Pancreas (tissue), 10 donors: Measurements from ENCODE around the gene CMTM1. TPM values are rescaled to one million over a fixed set of nuclear protein-coding genes. Genes with fewer than 3 reads are reported as not detected.
A peak's percentile ranks its signal among the peaks of the same experiment; 100 is the strongest.

Experiments used
- ATAC-seq, 4 donors: fragments of 200-7000 bp; cut with Tn5 transposase; one replicate each; pipeline versions ENCODE4 v1.8.0 to v1.9.1; 2020; ENCODE audit warnings: mild to moderate bottlenecking in 4 of 4, moderate library complexity in 4 of 4
- DNase-seq, 6 donors: peaks; one replicate each; pipeline ENCODE4 v3.0.0-alpha.2; 2020
- FAIRE-seq: peaks from 2 replicates; lab custom pipeline; 2012; peaks lifted over from hg19 to GRCh38; lab: Jason Lieb, UNC
- H3K27ac ChIP-seq, 4 donors: fragments of 200-600 bp; sonication (generic); 1 replicate in 3 of 4; 2 replicates in 1 of 4; pipeline versions ENCODE4 v1.5.0 to v1.8.0; 2020
- H3K27me3 ChIP-seq, 4 donors: fragments of 200-600 bp; one replicate each; pipeline ENCODE4 v1.8.0; 2021
- H3K36me3 ChIP-seq, 3 donors: fragments of 200-600 bp; sonication (generic) in 1 of 3; one replicate each; pipeline versions ENCODE4 v1.5.0 to v1.8.0; 2020 to 2021
- H3K4me1 ChIP-seq, 3 donors: fragments of 200-600 bp; one replicate each; pipeline ENCODE4 v1.8.0; 2021
- H3K4me3 ChIP-seq, 4 donors: fragments of 200-600 bp; sonication (generic) in 2 of 4; one replicate each; pipeline versions ENCODE4 v1.5.0 to v1.8.0; 2020 to 2021
- H3K9me3 ChIP-seq, 4 donors: fragments of 200-600 bp; one replicate each; pipeline ENCODE4 v1.8.0; 2021
- WGBS, 2 donors: extraction: QIAGEN DNeasy Blood & Tissue Kit; methylation state at CpG; one replicate each; pipeline ENCODE4 v1.1.7; 2013; 5-methylcytosine and 5-hydroxymethylcytosine counted together
- intact Hi-C, 3 donors: fragments of 100-400 bp; cut with DNase I; formaldehyde crosslinking; loops; one replicate each; pipeline versions ENCODE4 v1.11.1 to v1.14.2; 2022
- polyA plus RNA-seq, 2 donors: library from polyadenylated mRNA; stranded (reverse); fragments of 200-250 nt; gene quantifications; one replicate each; pipeline ENCODE4 v1.2.3, GENCODE V29; 2013
- total RNA-seq, 6 donors: library from RNA; stranded (reverse); fragmentation: NEBNext Ultra II Directional in 4 of 6; extraction: Animal tissue kit (Norgen Biotek cat#: 25700) in 4 of 6; gene quantifications; one replicate each; pipeline versions ENCODE4 v1.2.1 to v1.2.4, GENCODE V29; 2021 to 2023
- TF ChIP-seq, protein P1 (sequence below), 4 donors: fragments of 200-600 bp; sonication (generic) in 3 of 4; IDR thresholded peaks; one replicate each; pipeline versions ENCODE4 v1.5.0 to v1.8.0; 2021; ENCODE audit warnings: antibody characterized with exemption in 4 of 4
- donor health status: healthy with polysubstance abuse.
- donor health status: DM: no; HTN: no; CAD: no; lungs with moderate emphysema.
- donor health status: DM: no; HTN: no; CAD: no.
- donor health status: control.
- donor health status: control.
- donor health status: Bipolar disorder and iron deficiency.
- donor health status: DM: yes; HTN: yes; CAD: no.
- donor health status: DM: no; HTN: no; CAD: no.
- donor health status: DM: no; HTN: no; CAD: no.
- donor health status: DM: yes; HTN: yes; CAD: no.

CMTM1 gene
- total and polyA plus RNA-seq, 8 donors = 0.28 to 3.9 (median 0.82) TPM

DNA sequence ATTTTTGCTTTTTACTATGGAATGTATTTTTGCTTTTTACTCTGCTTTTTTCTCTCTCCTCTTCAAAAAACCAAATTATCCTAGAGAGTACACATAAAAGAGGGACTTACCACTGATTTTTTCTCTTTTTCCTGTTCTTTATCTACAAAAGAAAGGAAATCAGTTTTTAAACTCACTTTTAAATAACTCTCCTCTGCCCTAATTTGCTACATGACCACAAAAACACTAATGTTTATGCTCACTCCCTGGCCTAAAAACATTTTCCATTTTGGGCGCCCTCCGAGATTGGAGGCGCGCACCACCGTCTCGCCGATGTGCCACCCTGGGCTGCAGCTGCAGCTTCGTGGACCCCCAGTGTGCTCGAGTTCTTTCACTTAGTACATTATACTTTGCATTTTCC, 17.4 kb upstream of the CMTM1 start:
- FAIRE-seq (no peak), DNase-seq (no peak), ATAC-seq (no peak)
- Histone ChIP-seq H3K27ac (peak overlapping the region; percentile 87 to 96 (median 93)), H3K4me1 (peaks cover 0 to 23% (median 21%) of the 10 kb centered on the region in 3 donors), H3K27me3 (no peaks in the 10 kb centered on the region), H3K9me3 (no peaks in the 10 kb centered on the region), H3K36me3 (no peaks in the 10 kb centered on the region), H3K4me3 (peak overlapping the region; percentile 62 to 94 (median 74))
- intact Hi-C loops = no loop called here
- WGBS, 2 donors = 55 to 83% methylated on average over 9 of the region's 9 CpGs
- TF ChIP-seq, protein P1, sequence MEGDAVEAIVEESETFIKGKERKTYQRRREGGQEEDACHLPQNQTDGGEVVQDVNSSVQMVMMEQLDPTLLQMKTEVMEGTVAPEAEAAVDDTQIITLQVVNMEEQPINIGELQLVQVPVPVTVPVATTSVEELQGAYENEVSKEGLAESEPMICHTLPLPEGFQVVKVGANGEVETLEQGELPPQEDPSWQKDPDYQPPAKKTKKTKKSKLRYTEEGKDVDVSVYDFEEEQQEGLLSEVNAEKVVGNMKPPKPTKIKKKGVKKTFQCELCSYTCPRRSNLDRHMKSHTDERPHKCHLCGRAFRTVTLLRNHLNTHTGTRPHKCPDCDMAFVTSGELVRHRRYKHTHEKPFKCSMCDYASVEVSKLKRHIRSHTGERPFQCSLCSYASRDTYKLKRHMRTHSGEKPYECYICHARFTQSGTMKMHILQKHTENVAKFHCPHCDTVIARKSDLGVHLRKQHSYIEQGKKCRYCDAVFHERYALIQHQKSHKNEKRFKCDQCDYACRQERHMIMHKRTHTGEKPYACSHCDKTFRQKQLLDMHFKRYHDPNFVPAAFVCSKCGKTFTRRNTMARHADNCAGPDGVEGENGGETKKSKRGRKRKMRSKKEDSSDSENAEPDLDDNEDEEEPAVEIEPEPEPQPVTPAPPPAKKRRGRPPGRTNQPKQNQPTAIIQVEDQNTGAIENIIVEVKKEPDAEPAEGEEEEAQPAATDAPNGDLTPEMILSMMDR (IDR thresholded peaks at IDR 0.05) = no peak

DNA sequence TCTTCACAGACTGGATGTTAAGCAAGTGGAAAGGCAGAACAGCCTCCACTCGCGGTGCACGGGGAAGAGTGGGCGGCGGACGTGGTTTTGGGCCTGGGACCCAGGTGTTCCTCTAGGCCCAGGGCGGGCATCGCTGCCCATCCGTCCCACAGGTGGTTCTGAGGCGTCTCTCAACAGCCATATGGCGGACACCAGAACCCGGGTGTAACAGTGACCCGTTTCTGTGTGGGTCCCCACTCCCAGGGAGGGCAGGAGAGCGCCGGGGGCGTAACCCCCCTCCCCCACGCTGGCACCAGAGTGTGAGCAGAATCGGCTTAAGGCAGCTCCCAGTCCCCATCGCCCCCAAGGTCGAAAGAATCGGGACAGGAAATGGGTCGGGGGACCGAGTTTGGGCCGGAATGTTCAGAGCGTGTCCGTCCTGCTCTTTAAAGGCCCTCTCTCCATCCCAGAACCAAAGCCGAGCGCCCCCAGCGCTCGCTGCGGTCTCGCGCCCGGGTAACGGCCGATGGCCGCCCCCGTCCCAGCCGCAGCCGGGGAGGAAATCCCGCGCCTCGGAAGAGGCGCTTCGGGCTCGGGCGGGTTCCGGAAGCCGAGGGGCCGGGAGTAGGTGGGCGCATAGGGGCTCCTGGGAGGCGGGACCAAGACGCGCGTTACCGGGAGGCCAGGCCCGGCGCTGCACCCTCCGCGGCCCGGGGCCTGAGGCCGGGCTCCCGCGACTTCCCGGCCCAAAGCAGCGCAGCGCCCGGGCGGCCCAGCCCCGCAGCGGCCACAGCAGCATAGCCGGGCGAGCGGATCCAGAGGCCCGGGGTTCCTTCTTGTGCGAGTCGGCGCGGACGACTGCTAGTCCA, 16.7 kb upstream of the CMTM1 start, which contains the start of gene TK2:
TSS of gene TK2 (minus strand) at position 839 of the 848 bp plus-strand sequence. CDS start at position 778, 61 bp downstream.
- FAIRE-seq (no peak), ATAC-seq (peak; percentile 58 to 76 (median 62)), DNase-seq (peak; percentile 57 to 90 (median 74))
- peak within 1 kb of the TSS; percentile 87 to 96 (median 93) for H3K27ac ChIP-seq
- no peaks in the 10 kb centered on the region for H3K36me3 ChIP-seq
- WGBS, 2 donors = 2 to 4% methylated on average over 65 to 80 of the region's 80 CpGs
- intact Hi-C loops = no loop called here
- H3K27me3 ChIP-seq = no peaks in the 10 kb centered on the region
- H3K9me3 ChIP-seq = no peaks in the 10 kb centered on the region
- peak within 1 kb of the TSS; percentile 62 to 94 (median 74) for H3K4me3 ChIP-seq
- TF ChIP-seq, protein P1 (IDR thresholded peaks at IDR 0.05) = no peak
- H3K4me1 ChIP-seq = peaks cover 0 to 23% (median 21%) of the 10 kb centered on the region in 3 donors

DNA sequence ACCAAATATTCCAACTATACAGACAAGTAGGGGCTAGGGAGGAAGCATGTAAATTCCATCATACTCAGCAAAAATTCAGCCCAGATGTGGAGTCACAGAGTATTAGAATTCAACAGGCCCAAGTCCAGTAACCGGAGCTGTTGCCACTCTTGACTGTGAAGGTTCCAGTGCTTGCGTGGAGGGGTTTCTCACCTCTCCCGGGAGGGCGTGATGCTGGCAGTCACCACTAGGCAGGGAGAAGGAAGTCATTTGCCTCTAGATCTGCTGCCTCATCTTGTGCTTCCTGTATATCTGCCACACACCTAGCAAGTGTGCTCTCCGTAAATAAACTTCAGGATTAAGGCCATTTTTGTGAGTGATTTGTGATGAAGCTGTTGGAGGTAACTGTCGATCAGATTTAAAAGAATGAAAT, 14.9 kb upstream of the CMTM1 start:
- Histone ChIP-seq H3K36me3 (no peaks in the 10 kb centered on the region), H3K27ac (peak overlapping the region in 2 of 4 donors; percentile 20 to 90), H3K27me3 (no peaks in the 10 kb centered on the region), H3K4me3 (no peak overlapping the region), H3K9me3 (no peaks in the 10 kb centered on the region), H3K4me1 (peaks cover 0 to 23% (median 21%) of the 10 kb centered on the region in 3 donors)
- WGBS, 2 donors = 57 to 64% methylated on average over 6 of the region's 6 CpGs
- TF ChIP-seq, protein P1 (IDR thresholded peaks at IDR 0.05) = no peak
- ATAC-seq (peak in 1 of 4 donors; percentile 22), FAIRE-seq (no peak), DNase-seq (no peak)
- intact Hi-C loops = no loop called here

- FAIRE-seq = no peak
- Histone ChIP-seq H3K4me1 (peaks cover 0 to 23% (median 21%) of the 10 kb centered on the region in 3 donors), H3K9me3 (no peaks in the 10 kb centered on the region), H3K4me3 (peak overlapping the region; percentile 27 to 70 (median 40)), H3K27me3 (no peaks in the 10 kb centered on the region), H3K27ac (peak overlapping the region; percentile 66 to 90 (median 80)), H3K36me3 (no peaks in the 10 kb centered on the region)
- WGBS, 2 donors = 35 to 42% methylated on average over 8 of the region's 8 CpGs
- no peak for ATAC-seq
- intact Hi-C loops = no loop called here
- TF ChIP-seq, protein P1 (IDR thresholded peaks at IDR 0.05) = no peak
- no peak for DNase-seq
Measured at GRCh38 chr16:66551788-66552285, 14.4 kb upstream of the CMTM1 start.
